HG03097 (cell line): Measurements from ENCODE around the gene TSPAN6.

Experiments used
- ATAC-seq: cut with Tn5 transposase; IDR thresholded peaks from one replicate; pipeline ENCODE4 v1.9.1; 2021; ENCODE audit not compliant: unreplicated experiment, low FRiP score

Gene TSPAN6

DNA sequence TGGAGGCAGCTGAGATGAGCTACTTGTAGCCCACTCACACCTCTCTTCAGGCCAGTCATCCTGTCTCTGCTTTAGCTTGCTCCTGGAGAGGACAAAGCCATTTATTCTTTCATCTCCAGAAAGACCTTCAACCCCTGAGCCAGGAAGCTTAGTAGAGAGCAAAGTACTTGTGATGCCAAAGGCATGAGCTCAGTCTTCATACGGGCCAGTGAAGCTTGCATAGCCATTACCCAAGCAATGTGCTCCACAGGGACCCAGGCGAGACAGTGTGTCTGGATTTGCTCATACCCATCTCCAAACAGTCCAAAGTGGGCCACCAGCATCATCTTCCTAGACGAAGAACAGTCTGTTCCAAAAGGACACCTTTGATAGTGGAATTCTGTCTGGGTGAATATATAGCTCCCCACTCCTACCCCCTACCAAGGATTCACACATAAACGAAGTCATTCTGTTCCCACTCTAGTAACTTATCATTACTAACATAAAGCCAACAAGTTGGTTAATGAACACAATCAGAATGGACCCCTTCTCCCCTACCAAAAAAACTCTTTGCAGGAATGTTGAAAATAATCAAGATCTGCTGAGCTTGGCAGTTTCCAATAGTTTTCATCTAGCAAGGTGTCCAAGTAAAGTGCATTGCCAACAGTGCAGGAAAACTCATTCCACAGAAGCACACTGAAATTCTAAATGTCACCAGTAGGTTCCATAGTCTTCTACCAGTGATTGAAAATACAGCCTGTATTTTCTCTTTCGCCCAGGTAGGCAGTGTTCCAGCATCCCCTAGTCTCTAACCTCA, 45.2 kb downstream of the TSPAN6 start:
- ATAC-seq, result no peak

- no peak for ATAC-seq
Observed at GRCh38 chrX:100587861-100588260, 48.7 kb downstream of the TSPAN6 start.

GRCh38 chrX:100586747-100587146, 49.9 kb downstream of the TSPAN6 start:
- ATAC-seq, result no peak

DNA sequence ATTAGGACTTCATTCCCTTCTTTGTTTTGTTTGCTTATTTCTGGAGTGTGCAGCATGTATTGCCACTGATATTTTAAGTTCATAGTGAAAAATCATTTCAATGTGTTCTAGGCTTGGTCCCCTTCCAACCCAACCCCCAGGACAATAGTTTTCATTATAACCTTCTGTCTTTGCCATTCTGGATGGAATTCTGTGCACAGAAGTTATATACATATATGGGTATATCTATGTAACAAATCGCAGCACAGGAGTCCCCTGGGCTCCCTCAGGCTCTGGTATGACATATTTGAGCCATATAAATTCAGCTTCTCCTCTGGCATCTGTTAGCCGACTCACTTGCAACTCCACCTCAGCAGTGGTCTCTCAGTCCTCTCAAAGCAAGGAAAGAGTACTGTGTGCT, 52.0 kb downstream of the TSPAN6 start, which contains the start of gene TNMD:
TNMD (plus strand) TSS at position 326 of the 400 bp plus-strand sequence. CDS start 83 bp downstream, outside the sequence.
- no peak for ATAC-seq
